LNCAP (cell line): ENCODE results near the gene CELF5.

Source experiments
- CTCF ChIP-seq: fragments of 450-650 bp; IDR thresholded peaks from 2 replicates; pipeline ENCODE4 v1.5.1; 2017; ENCODE audit warnings: mild to moderate bottlenecking

Gene CELF5

GRCh38 chr19:3234800-3235199 lies 10.3 kb downstream of the CELF5 start:
- peak; percentile 18; the same call in 1 of the 2 replicates for TF ChIP-seq CTCF

GRCh38 chr19:3236272-3236671 lies 11.8 kb downstream of the CELF5 start:
- TF ChIP-seq CTCF = no peak

GRCh38 chr19:3238066-3238561 lies 13.7 kb downstream of the CELF5 start:
- no peak for TF ChIP-seq CTCF

- TF ChIP-seq CTCF = no peak
Observed at GRCh38 chr19:3239367-3239766, 14.9 kb downstream of the CELF5 start.

GRCh38 chr19:3243819-3244700 lies 19.6 kb downstream of the CELF5 start:
- TF ChIP-seq CTCF = no peak

GRCh38 chr19:3245050-3245449 lies 20.6 kb downstream of the CELF5 start:
- TF ChIP-seq CTCF = no peak

- no peak for TF ChIP-seq CTCF
Observed at GRCh38 chr19:3248728-3249326, 24.4 kb downstream of the CELF5 start.
